NCI-H2196 (cell line): ENCODE results near the gene SPECC1.
"Not testable (repeated sequence)": the region's sequence is repeated elsewhere in the genome, so short reads cannot be mapped to it uniquely, and the experiment has no call there.

ENCODE experiments used
- DNase-seq: peaks from one replicate; lab custom pipeline; 2025; ENCODE audit not compliant: unreplicated experiment; lab: John Stamatoyannopoulos, UW

The SPECC1 gene

DNA sequence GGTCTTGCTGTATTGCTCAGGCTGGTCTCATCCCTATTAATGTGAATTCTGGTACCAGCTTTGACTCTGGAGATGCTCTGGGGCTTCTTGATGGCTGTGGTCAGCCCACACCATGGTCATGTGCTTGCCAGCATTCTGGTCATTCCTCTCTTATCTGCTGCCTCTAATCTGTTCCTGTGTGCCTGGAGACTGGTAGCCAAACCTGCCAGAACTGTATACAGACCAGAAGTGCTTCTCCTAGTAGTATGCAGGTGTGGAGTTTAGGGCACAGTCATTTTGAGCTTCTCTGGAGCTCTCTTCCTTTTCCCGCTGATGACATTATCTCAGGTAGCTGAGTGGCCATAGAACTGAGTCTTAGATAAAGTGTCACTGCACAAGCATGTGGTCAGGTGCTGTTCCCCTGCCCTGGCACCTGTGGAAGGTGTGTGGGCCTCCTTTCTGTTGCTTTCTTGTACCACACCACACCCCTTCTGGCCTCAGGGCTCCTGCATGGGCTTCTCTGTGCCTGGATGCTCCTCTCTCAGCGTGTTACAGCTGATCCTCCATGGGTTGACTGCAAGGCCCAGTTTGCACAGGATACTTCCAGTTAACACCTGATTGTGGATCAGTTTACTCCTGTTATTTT is 162.7 kb downstream of the SPECC1 start:
- DNase-seq = no peak

DNA sequence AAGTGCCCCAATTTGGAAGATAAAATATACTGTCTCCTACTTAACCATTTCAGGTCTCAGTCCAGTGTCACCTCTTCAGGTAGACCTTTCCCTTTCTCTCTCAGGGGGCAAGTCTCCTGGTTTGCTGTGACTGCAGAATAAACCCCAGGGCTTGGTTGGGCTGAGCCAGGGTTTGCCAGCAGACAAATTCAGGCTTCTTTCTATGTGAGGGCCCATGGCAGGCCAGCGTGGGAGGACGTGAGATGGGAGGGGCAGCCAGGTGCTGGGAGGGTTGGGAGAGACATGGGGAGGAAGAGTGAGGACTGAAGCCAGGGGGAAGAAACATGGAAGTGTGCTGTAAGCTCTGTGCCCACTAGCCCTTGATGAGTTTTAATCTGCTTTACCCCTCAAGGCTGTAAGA is 163.2 kb downstream of the SPECC1 start:
- no peak for DNase-seq

DNA sequence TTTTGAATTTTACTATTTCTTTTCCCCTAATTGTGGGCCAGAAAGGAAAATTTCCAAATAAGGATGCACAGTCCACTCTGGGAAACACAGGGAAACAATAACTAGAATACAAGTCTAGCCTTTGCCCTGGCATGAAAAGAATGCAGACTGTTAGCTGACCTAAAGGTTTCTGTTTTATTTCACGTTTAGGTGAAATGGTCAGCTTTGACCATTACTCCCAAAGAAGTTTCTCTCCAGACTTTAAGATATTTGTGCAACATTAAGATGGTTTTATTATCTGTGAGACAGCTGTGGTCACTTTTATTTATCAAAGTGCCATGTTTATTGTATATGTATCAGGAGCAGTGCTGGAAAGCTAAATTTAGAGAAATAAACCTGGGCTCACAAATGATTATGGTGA is 163.9 kb downstream of the SPECC1 start:
- DNase-seq = no peak

DNA sequence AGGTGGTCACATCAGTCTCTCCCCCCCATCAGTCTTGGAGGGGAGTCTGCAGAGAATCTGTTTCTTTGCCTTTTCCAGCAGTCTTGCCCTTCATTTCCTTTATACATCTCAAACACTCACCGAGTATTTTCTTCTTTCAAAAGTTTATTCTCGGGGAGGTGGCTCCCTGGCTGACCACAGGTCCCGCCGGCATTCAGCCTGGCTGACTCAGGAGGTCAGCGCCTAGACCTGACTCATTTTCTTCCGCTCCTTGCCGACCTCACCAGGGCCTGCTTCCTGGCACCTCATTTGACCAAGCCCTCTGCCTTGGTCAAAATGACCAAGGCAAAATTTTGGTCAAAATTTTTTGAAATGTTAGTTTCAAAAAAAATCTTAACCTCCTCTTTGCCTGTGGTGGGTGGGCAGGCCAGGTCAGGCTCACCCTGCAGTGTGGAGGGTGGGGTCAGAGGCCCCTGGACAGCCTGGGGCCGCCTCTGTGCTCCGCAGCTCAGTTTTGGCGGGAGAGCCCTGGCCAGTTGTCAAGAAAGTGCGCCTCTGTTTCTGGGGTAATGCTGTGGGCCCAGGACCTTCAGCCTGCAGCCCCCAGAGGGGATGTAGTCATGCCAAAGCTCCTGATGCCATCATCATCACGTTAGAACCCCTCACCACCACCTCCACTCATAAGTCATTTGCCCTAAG is 165.6 kb downstream of the SPECC1 start:
- DNase-seq = no peak

DNA sequence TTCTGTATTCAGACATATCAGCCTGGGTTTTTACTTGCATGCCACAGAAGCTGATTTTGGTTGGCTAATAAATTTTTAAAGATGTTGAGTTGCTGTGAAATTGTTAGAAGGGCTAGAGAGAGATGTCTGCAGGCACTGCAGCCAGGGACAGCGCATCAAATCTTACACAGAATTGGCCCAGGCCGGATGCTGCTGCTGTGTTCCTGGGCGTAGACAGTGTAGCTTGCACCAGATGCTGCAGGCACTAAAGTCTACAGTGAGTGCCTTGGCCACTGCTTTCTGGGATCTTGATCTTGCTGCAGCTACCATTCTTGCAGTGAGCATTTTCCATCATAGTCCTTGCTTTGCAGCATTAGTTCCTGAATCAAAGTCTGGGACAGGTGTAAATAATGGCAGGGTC is 169.9 kb downstream of the SPECC1 start:
- DNase-seq = no peak

DNA sequence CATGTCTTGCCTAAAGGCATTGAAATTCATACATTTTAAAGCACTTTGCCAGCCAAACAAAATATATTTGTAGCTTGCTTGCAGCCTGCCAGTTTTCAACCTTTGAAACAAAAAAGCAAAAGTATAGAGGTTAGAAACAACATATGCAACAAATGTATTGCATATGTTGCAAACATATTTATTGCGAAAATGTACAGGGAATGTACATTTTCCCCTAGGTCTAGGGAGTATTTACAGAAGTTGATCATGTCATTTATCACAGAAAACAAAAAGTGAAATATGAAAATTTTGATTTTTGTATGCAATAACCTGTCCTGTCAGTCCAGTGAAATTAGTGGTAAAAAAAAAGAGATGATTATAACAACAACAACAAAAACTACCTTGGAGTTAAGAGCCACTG is 171.5 kb downstream of the SPECC1 start:
- no peak for DNase-seq

DNA sequence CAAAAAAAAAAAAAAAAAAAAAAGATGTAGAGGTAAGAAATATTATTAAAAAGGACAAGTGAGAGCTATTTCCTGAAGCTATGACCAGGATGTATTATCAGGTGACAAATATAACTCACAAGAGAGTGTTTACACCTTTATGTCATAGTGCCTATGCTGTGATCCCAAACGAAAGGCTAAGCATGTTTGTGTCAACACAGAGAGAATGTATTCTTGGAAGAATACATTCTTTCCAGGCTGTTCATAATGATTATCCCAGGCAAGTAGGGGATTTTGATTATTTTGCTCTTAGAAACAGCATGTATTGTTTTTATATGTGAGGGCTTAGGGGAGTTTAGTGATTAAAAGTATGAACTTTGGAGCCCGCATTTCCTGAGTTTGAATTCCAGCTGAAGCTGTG is 175.0 kb downstream of the SPECC1 start:
- DNase-seq = no peak

DNA sequence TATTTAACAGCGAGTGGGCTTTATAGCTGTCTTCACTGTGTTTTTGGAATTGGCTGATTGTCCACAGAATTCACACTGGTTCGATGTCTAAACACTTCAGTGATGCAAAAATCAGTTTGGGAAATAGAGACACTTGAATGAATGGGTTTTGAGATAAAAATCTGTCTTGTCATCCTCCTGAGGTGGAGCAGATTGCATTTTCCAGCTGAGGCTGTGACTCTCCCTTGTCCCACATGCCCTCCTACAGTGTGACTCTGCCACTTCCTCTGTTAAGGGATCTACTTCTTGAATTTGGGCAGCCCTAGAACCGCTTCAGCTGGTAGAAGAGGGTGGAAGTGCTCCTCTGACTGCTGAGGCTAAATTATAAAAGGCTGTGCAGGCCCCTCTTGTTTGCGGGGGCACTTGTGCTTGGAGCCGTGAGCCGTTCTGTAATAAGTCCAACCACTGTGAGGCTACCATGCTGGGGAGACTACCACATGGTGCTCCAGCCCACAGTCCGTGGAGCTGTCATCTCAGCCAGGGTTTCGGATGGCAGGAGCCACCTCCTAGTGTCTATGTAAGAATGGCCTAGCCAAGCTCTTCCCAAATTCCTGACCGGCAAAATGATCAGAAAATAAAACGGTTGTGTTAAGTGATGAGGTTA is 175.9 kb downstream of the SPECC1 start:
- DNase-seq = no peak

DNA sequence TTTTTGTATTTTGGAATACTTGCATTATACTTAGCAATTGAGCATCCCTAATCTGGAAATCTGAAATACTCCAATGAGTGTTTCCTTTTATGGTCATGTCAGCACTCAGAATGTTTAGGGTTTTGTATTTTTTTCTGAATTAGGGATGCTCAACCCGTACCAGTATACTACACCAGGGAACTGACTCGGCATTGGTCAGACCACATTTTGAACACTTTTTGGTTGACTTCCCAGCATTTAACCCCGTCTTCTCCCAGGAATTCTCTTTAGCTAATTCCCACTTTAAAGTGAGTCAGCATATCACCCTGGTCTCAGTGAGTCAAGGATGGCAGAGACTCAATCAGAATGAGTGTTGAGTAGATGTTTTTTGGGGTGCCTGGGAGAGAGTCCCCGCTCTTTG is 177.9 kb downstream of the SPECC1 start:
- DNase-seq = no peak

DNA sequence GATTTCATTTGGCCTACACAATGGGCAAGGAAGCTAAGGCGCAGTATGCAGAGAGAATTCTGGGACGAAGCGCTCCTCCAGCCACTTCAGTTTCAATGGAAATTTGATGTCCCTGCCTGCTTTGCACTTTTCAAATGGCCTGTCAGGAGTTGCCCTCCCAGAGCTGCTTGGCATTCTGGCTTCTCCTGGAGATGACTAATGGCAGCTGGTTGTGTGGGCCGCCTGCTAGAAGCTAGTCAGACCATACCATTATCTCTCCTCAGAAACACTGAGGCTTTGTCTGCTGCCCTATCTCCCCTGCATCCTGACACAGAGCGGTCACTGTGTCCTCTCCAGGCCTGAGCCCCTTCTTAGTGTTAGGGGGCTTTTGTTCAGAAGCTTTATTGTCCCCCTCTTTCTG is 180.1 kb downstream of the SPECC1 start:
- no peak for DNase-seq

DNA sequence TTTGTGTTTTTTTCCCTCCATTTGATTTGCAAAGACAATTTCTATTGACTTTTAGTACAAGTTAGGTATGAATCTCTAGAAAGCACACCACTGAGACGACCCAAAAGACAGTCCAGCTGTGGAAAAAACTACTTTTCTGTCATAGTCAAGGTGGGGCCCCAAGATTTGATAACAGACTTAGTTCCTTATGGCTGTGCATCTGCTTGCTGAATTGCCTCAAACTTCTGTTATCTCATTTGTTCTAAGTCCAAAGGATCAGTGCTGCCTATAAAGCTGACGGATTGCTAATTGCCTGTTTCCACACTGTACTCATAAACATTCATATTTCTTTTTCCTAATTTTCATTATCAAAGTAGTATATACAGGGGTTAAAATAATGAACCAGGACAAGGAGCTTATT is 180.8 kb downstream of the SPECC1 start:
- no peak for DNase-seq

DNA sequence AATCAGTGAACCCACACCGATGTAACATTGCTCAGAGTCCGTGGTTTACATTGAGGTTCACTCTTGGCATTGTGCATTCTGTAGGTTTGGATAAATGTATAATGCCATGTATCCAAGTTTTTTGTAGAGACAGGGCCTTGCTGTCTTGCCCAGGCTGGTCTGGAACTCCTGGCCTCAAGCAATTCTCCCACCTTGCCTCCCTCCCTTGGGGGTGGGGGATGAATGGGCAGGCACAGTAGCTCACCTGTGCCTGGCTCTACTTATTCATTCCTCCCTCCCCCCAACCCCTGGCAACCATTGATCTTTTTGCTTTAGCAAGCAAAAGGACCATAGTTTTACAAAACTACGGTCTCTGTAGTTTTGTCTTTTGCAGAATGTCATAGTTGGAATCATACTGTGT is 181.4 kb downstream of the SPECC1 start:
- no peak for DNase-seq

DNA sequence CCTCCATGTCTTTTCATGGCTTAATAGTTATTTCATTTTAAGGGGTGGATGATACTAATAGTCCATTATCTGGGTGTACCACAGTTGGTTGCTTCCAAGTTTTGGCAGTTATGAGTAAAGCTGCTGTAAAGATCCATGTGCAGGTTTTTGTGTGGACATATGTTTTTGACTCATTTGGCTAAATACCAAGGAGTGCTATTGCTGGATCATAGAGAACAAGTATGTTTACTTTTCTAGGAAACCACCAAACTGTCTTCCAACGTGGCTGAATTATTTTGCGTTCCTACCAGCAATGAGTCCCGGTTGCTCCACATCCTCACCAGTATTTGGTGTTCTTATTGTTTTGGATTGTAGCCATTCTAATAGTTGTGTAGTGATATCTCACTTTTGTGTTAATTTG is 181.9 kb downstream of the SPECC1 start:
- no peak for DNase-seq

DNA sequence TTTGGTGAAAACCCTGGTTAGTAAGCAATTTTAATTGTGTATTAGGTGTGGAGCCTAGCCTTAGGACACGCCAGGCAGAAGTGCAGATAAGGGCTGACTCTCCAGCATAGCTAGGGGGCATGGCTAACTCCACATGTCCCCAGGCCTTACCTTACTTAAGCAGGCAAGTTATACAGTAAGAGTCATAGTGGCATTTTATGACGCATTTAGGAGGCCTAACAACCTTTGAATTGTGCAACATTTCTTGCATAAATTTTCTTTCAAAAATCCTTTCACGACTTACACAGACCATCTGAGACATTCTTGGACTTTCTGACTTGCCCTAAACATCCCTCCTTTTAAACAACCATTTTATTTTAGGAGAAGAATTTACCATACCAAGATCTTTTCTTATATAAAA is 187.1 kb downstream of the SPECC1 start:
- DNase-seq = not testable (repeated sequence)

DNA sequence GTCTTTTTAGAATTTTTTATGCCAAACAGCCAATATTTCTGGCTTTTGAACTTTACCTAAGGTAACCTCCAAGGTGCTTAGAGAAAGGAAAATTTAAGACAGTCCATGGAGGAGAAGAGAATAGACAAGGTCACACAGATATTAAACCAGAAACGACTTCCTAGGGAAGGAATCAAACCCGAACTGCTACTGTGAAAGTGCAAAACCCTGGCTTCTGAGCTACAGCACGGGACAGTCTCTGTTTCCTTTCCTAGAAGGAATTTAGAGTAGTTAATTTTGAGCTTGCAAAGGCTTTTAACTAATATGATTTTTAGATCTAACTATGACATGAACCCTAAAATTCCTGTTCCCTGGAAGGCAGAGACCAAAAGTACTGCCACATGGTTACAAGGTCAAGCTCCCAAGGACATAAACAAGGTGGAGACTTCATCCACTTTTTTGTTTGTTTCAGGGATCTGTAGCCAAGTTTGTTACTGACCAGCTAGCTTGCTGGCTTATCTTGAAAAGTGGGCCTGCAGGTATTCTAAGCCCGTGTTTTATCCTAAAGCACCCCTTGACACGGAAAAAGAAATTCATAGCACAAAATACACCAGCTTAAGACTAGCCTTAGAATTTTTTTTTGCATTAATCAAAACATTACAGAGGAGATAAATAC is 188.2 kb downstream of the SPECC1 start:
- DNase-seq = no peak

DNA sequence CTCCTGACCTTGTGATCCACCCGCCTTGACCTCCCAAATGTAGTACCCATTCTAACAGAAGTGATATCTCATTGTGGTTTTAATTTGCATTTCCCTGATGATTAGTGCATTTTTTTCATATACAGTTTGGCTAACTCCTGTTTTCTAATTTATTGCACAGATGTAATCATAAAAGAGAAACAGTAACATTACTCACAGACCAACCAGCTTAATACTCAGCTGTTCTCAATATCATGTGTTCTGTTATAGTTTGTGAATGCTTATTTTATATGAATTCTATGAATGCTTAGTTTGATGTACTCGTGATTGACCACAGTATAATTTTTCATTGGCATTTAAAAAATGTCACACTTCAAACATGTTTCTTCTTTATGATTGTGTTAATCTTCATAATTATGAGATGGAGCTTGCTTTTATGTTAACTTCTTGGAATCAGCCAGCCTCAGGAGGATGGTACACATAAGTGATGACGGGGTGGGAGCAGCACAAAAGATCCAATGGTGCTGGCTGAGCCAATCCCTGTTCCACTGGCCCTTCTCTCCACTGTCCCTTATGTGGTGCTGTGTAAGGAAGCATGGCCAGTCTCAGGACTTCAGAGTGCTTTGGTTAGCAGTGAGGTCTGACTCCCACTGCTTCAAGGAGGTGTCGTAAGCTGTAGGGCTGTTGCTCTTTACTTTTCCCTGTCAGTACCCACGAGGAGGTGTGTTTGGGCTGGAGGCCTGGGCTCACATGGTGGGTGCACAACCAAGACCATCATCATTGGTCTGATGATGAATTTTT is 191.0 kb downstream of the SPECC1 start:
- DNase-seq = no peak

DNA sequence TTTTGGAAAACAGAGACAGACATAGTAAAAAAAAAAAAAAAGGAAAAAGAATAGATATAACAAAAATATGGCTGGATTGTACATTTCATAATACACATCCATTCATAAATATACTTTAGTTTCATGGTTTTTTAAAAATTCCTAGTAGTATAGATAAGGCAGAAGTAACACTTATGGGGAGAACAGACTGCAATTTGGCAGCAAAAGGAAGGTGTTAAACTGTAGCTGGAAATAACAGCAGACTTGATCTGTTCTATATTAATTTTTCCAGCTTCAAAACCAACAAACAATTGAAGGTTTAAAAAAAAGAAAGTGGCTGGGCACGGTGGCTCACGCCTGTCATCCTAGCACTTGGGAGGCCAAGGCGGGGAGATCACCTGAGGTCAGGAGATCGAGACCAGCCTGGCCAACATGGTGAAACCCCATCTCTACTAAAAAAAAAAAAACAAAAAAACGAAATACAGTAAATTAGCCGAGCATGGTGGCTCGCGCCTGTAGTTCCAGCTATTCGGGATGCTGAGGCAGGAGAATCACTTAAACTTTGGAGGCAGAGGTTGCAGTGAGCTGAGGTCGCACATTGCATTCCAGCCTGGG is 191.8 kb downstream of the SPECC1 start:
- no peak for DNase-seq

DNA sequence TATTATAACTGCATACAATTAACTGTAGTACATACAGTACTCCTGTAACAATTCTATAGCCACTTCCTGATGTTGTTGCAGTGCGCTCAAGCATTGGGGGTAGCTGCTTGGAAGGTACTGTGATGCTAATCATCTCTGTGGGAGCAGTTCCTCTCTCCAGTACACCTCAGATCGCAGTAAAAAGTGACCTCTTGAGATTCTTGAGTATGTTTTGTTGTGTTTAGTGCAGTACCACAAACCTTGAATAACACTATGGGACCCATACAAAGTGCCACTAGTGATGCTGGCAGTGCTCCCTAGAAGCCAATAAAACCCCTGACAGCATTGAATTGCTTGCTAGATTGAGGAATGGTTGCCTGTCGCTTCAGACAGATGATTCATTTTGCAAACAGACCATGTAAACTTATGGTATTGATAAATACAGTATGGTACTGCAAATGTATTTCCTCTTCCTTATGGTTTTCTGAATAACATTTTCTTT is 193.0 kb downstream of the SPECC1 start:
- no peak for DNase-seq

DNA sequence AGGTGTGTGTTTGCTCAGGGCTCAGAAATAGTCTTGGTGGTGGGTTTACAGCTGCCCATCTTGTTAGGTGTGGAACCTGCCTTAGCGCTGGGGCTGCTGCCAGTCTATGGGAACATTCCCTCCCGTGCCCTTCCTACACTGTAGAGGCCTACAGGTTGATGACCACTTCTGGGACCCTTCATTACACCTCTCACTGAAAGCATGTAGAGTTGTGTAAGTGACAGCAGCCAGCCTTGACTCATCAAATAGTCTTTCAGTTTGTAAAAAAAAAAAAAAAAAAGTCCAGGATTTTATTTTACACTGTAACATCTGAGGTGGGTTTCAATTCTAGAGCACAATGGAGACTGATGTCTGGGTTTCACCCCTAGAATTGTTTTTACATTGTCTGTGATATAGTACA is 193.9 kb downstream of the SPECC1 start:
- no peak for DNase-seq

DNA sequence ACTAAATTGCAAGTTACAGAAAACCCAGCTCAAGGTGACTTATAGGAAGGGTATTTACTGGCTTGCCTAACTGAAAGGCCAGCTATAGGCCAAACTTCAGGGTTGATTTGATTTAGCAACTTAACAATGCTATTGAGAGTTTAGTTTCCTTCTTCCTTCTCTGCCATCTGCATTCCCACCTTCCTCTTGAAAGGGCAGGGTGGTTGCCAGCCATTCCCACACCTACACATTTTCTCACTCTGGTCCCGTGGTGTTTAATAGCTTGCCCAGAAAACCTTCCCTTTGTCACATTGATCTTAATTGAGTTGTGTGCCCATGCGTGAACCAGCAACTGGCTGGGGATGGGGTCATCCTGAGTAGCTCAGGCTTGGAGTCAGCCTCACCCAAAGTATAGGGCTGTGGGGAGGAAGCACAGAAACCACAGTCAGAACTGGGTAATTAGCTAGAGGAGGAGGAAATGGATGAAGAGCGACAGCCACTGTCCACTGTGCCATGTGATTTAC is 194.7 kb downstream of the SPECC1 start:
- DNase-seq = no peak

DNA sequence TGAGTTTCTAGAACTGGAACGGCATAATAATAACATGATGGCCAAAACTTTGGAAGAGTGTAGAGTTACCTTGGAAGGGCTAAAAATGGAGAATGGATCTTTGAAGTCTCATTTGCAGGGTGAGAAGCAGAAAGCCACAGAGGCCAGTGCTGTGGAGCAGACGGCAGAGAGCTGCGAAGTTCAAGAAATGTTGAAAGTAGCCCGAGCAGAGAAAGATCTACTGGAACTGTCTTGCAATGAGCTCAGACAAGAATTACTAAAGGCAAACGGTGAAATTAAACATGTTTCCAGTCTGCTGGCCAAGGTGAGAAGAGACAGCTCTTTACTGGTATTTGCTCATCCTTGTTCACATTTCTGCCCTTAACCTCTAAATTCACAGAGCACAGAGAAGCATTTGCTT is 196.4 kb downstream of the SPECC1 start:
- no peak for DNase-seq
